Measurements from ENCODE around the gene KIF6. TPM values are rescaled to one million over a fixed set of nuclear protein-coding genes. Genes with fewer than 3 reads are reported as not detected.

Gene KIF6
- total RNA-seq, 1 experiment from 2014 or later, result not detected

GRCh38 chr6:39614393-39614950 lies 110.7 kb downstream of the KIF6 start:
- H3K4me3 ChIP-seq (ENCODE audit: low read depth in 2 of 2, low read length in 2 of 2), result no peak overlapping the region
- in situ Hi-C loops (cut with HindIII; ENCODE audit: low pct_unique_long_range_greater_than_20kb, low sequenced_read_pairs), result no loop called here
- no peak for DNase-seq (ENCODE audit: low read depth, low spot score)
- BruUV-seq (replicated peaks), result no TSS peak
- ChIA-PET CTCF (no interaction called here), POLR2A (no interaction called here)
- ATAC-seq, result no peak
- H3K27ac ChIP-seq (ENCODE audit: low read length), result no peak overlapping the region
- no peaks in the 10 kb centered on the region for H3K9me3 ChIP-seq (ENCODE audit: control insufficient read depth, insufficient read depth, low read depth, low read length)
- intact Hi-C loops (cut with micrococcal nuclease; ENCODE audit: unreplicated experiment), result no loop called here
- no peak for TF ChIP-seq SIN3A (IDR thresholded peaks at IDR 0.05; ENCODE audit: borderline replicate concordance, insufficient read depth, low read depth, low read length)
- TF ChIP-seq POLR2AphosphoS5 (IDR thresholded peaks at IDR 0.05; ENCODE audit: low read depth, low read length), result no peak
- TF ChIP-seq, protein P1, sequence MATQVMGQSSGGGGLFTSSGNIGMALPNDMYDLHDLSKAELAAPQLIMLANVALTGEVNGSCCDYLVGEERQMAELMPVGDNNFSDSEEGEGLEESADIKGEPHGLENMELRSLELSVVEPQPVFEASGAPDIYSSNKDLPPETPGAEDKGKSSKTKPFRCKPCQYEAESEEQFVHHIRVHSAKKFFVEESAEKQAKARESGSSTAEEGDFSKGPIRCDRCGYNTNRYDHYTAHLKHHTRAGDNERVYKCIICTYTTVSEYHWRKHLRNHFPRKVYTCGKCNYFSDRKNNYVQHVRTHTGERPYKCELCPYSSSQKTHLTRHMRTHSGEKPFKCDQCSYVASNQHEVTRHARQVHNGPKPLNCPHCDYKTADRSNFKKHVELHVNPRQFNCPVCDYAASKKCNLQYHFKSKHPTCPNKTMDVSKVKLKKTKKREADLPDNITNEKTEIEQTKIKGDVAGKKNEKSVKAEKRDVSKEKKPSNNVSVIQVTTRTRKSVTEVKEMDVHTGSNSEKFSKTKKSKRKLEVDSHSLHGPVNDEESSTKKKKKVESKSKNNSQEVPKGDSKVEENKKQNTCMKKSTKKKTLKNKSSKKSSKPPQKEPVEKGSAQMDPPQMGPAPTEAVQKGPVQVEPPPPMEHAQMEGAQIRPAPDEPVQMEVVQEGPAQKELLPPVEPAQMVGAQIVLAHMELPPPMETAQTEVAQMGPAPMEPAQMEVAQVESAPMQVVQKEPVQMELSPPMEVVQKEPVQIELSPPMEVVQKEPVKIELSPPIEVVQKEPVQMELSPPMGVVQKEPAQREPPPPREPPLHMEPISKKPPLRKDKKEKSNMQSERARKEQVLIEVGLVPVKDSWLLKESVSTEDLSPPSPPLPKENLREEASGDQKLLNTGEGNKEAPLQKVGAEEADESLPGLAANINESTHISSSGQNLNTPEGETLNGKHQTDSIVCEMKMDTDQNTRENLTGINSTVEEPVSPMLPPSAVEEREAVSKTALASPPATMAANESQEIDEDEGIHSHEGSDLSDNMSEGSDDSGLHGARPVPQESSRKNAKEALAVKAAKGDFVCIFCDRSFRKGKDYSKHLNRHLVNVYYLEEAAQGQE (IDR thresholded peaks at IDR 0.05; ENCODE audit: insufficient read depth in 1 of 2, low read depth in 2 of 2, low read length in 1 of 2), result no peak
- no peaks in the 10 kb centered on the region for H3K4me1 ChIP-seq (ENCODE audit: control insufficient read depth, insufficient read depth, low read length)
- no peaks in the 10 kb centered on the region for H3K36me3 ChIP-seq (ENCODE audit: control insufficient read depth, insufficient read depth, low read length)
- H3K27me3 ChIP-seq (ENCODE audit: control insufficient read depth, insufficient read depth, low read length), result no peaks in the 10 kb centered on the region

GRCh38 chr6:39610221-39610620 lies 115.0 kb downstream of the KIF6 start:
- Histone ChIP-seq H3K27ac (ENCODE audit: low read length) (no peak overlapping the region), H3K36me3 (ENCODE audit: control insufficient read depth, insufficient read depth, low read length) (no peaks in the 10 kb centered on the region), H3K4me1 (ENCODE audit: control insufficient read depth, insufficient read depth, low read length) (no peaks in the 10 kb centered on the region), H3K9me3 (ENCODE audit: control insufficient read depth, insufficient read depth, low read depth, low read length) (no peaks in the 10 kb centered on the region), H3K27me3 (ENCODE audit: control insufficient read depth, insufficient read depth, low read length) (no peaks in the 10 kb centered on the region), H3K4me3 (ENCODE audit: low read depth in 2 of 2, low read length in 2 of 2) (no peak overlapping the region)
- ATAC-seq, result no peak
- in situ Hi-C loops (cut with HindIII; ENCODE audit: low pct_unique_long_range_greater_than_20kb, low sequenced_read_pairs), result no loop called here
- TF ChIP-seq, protein P1 (IDR thresholded peaks at IDR 0.05; ENCODE audit: insufficient read depth in 1 of 2, low read depth in 2 of 2, low read length in 1 of 2), result no peak
- TF ChIP-seq POLR2AphosphoS5 (IDR thresholded peaks at IDR 0.05; ENCODE audit: low read depth, low read length), result no peak
- TF ChIP-seq TCF7L2 (IDR thresholded peaks at IDR 0.05; ENCODE audit: low read depth, low read length), result no peak
- TF ChIP-seq SIN3A (IDR thresholded peaks at IDR 0.05; ENCODE audit: borderline replicate concordance, insufficient read depth, low read depth, low read length), result no peak
- TF ChIP-seq, protein P2, sequence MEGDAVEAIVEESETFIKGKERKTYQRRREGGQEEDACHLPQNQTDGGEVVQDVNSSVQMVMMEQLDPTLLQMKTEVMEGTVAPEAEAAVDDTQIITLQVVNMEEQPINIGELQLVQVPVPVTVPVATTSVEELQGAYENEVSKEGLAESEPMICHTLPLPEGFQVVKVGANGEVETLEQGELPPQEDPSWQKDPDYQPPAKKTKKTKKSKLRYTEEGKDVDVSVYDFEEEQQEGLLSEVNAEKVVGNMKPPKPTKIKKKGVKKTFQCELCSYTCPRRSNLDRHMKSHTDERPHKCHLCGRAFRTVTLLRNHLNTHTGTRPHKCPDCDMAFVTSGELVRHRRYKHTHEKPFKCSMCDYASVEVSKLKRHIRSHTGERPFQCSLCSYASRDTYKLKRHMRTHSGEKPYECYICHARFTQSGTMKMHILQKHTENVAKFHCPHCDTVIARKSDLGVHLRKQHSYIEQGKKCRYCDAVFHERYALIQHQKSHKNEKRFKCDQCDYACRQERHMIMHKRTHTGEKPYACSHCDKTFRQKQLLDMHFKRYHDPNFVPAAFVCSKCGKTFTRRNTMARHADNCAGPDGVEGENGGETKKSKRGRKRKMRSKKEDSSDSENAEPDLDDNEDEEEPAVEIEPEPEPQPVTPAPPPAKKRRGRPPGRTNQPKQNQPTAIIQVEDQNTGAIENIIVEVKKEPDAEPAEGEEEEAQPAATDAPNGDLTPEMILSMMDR (IDR thresholded peaks at IDR 0.05), result no peak
- no peak for DNase-seq (ENCODE audit: low read depth, low spot score)
- CTCF ChIA-PET, result no interaction called here
- BruUV-seq (replicated peaks), result no TSS peak
- intact Hi-C loops (cut with micrococcal nuclease; ENCODE audit: unreplicated experiment), result no loop called here
- POLR2A ChIA-PET, result no interaction called here

Measured in Panc1 (cell line).